Vagina (tissue), 2 donors: ENCODE data around the gene SRM. TPM values are rescaled to one million over a fixed set of nuclear protein-coding genes. Genes with fewer than 3 reads are reported as not detected.
"Not testable (repeated sequence)": the region's sequence is repeated elsewhere in the genome, so short reads cannot be mapped to it uniquely, and the experiment has no call there.

Experiments used
- DNase-seq, 2 donors: peaks; one replicate each; pipeline ENCODE4 v3.0.0-alpha.2; 2017; ENCODE audit errors: extremely low spot score in 2 of 2
- H3K27ac ChIP-seq: fragments of 200-600 bp; sonication (generic); one replicate; pipeline ENCODE4 v1.5.1; 2019
- H3K27me3 ChIP-seq: fragments of 200-600 bp; sonication (generic); one replicate; pipeline ENCODE4 v1.5.1; 2019
- H3K36me3 ChIP-seq, 2 donors: fragments of 200-600 bp; sonication (generic); one replicate each; pipeline ENCODE4 v1.5.1; 2017 to 2019
- H3K4me1 ChIP-seq: fragments of 200-600 bp; sonication (generic); one replicate; pipeline ENCODE4 v1.5.1; 2019
- H3K4me3 ChIP-seq, 2 donors: fragments of 200-600 bp; sonication (generic); 1 replicate in 1 of 2; 2 replicates in 1 of 2; pipeline ENCODE4 v1.5.1; 2016 to 2019
- H3K9me3 ChIP-seq: fragments of 200-600 bp; sonication (generic); one replicate; pipeline ENCODE4 v1.5.1; 2019
- POLR2A ChIP-seq, 2 donors: fragments of 450-650 bp; IDR thresholded peaks; one replicate each; pipeline ENCODE4 v1.6.1; 2017; ENCODE audit warnings: antibody characterized with exemption in 2 of 2, mild to moderate bottlenecking in 2 of 2, moderate library complexity in 2 of 2
- POLR2AphosphoS5 ChIP-seq, 2 donors: sonication (generic); formaldehyde crosslinking; IDR thresholded peaks; one replicate each; pipeline ENCODE4 v1.9.0; 2017; ENCODE audit warnings: antibody characterized with exemption in 2 of 2, mild to moderate bottlenecking in 2 of 2, low read depth in 1 of 2; ENCODE audit not compliant: insufficient read depth in 1 of 2
- intact Hi-C: fragments of 100-400 bp; cut with DNase I; formaldehyde crosslinking; loops from one replicate; pipeline ENCODE4 v1.15.1; 2023
- total RNA-seq: library from RNA; depleted of rRNA; stranded (reverse); fragments of >200 nt; gene quantifications from one replicate; pipeline ENCODE4 v1.2.3, GENCODE V29; 2016
- TF ChIP-seq, protein P1 (sequence below), 3 experiments: fragments of 450-650 bp in 2 of 3; fragments of 200-600 bp in 1 of 3; sonication (generic) in 1 of 3; IDR thresholded peaks; one replicate each; pipeline ENCODE4 v1.5.1; 2017 to 2019; ENCODE audit warnings: antibody characterized with exemption in 3 of 3, mild to moderate bottlenecking in 2 of 3, moderate library complexity in 2 of 3

Gene SRM
- total RNA-seq, 1 donor from 2014 or later: 68.0 TPM

GRCh38 chr1:11051781-11052511 is 7.9 kb downstream of the SRM start:
- no peak for TF ChIP-seq POLR2A (IDR thresholded peaks at IDR 0.05)
- no peak for TF ChIP-seq POLR2AphosphoS5 (IDR thresholded peaks at IDR 0.05; ENCODE audit: insufficient read depth in 1 of 2, low read depth in 1 of 2)
- TF ChIP-seq, protein P1, sequence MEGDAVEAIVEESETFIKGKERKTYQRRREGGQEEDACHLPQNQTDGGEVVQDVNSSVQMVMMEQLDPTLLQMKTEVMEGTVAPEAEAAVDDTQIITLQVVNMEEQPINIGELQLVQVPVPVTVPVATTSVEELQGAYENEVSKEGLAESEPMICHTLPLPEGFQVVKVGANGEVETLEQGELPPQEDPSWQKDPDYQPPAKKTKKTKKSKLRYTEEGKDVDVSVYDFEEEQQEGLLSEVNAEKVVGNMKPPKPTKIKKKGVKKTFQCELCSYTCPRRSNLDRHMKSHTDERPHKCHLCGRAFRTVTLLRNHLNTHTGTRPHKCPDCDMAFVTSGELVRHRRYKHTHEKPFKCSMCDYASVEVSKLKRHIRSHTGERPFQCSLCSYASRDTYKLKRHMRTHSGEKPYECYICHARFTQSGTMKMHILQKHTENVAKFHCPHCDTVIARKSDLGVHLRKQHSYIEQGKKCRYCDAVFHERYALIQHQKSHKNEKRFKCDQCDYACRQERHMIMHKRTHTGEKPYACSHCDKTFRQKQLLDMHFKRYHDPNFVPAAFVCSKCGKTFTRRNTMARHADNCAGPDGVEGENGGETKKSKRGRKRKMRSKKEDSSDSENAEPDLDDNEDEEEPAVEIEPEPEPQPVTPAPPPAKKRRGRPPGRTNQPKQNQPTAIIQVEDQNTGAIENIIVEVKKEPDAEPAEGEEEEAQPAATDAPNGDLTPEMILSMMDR (IDR thresholded peaks at IDR 0.05): no peak
- Histone ChIP-seq H3K27me3 (no peaks in the 10 kb centered on the region), H3K9me3 (no peaks in the 10 kb centered on the region), H3K4me3 (no peak overlapping the region), H3K4me1 (no peaks in the 10 kb centered on the region), H3K27ac (no peak overlapping the region), H3K36me3 (peaks cover 0 to 20% of the 10 kb centered on the region in 2 donors)
- intact Hi-C loops: no loop called here
- DNase-seq: no peak

GRCh38 chr1:11051121-11051520 is 8.7 kb downstream of the SRM start:
- H3K36me3 ChIP-seq: peaks cover 0 to 12% of the 10 kb centered on the region in 2 donors
- DNase-seq, H3K4me3 ChIP-seq, H3K27me3 ChIP-seq, H3K9me3 ChIP-seq, H3K4me1 ChIP-seq, H3K27ac ChIP-seq, intact Hi-C loops: not testable (repeated sequence)

- TF ChIP-seq, protein P1 (IDR thresholded peaks at IDR 0.05): no peak
- Histone ChIP-seq H3K27me3 (no peaks in the 10 kb centered on the region), H3K4me1 (no peaks in the 10 kb centered on the region)
These were observed 13.0 kb downstream of the SRM start, which contains the start of gene MASP2 for GRCh38 chr1:11046625-11047365. Gene MASP2, minus strand, starts transcription at chr1:11047239. Its CDS starts 32 bp downstream, at chr1:11047207.

GRCh38 chr1:11046270-11046566 is 13.6 kb downstream of the SRM start:
- Histone ChIP-seq H3K27ac (no peak overlapping the region), H3K4me1 (no peaks in the 10 kb centered on the region), H3K9me3 (no peaks in the 10 kb centered on the region), H3K4me3 (no peak overlapping the region), H3K36me3 (no peaks in the 10 kb centered on the region), H3K27me3 (no peaks in the 10 kb centered on the region)
- TF ChIP-seq POLR2AphosphoS5 (IDR thresholded peaks at IDR 0.05; ENCODE audit: insufficient read depth in 1 of 2, low read depth in 1 of 2): no peak
- TF ChIP-seq, protein P1 (IDR thresholded peaks at IDR 0.05): no peak
- DNase-seq: no peak
- intact Hi-C loops: no loop called here

More at GRCh38 chr1:11046625-11047365, 13.0 kb downstream of the SRM start, which contains the start of gene MASP2:
- DNase-seq: no peak
- H3K4me3 ChIP-seq: no peak within 1 kb of the TSS
- H3K27ac ChIP-seq: no peak within 1 kb of the TSS
- H3K9me3 ChIP-seq: no peaks in the 10 kb centered on the region
- no peaks in the 10 kb centered on the region for H3K36me3 ChIP-seq
- intact Hi-C loops: no loop called here

DNA sequence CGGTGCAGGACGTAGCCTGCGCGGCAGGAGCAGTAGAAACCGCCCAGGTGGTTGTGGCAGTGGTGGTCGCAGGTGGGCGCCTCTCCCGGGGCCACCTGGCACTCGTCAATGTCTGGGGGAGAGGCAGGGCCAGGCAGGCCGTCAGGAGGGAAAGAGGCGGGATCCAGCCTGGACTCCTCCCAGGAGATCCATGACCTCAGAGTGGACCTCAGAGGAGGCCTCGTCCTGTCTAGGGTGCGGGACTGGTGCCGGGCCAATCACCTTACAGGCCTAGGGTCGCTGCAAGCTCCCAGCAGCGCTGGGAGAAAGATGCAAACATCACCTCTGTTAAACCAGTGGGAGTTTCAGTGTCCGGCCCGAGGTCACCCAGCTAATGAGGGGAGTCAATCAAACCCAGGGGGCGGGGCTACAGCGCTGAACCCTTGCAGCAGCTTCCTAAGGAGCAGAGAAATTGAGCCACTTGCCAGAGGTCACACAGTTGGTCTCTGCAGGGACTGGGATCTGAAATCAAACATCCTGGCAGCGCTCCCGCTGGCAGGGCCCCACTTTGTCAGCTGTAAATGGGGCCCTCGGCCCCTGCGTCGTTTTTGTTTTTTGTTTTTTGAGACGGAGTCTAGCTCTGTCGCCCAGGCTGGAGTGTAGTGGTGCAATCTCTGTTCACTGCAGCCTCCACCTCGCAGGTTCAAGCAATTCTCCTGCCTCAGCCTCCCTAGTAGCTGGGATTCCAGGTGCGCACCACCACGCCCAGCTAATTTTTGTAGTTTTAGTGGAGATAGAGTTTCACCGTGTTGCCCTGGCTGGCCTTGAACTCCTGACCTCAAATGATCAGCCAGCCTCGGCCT is 14.2 kb downstream of the SRM start:
- no peaks in the 10 kb centered on the region for H3K4me1 ChIP-seq
- H3K9me3 ChIP-seq: no peaks in the 10 kb centered on the region
- no peaks in the 10 kb centered on the region for H3K36me3 ChIP-seq
- no peaks in the 10 kb centered on the region for H3K27me3 ChIP-seq
- intact Hi-C loops: no loop called here
- no peak overlapping the region for H3K4me3 ChIP-seq
- DNase-seq: no peak
- TF ChIP-seq, protein P1 (IDR thresholded peaks at IDR 0.05): no peak
- TF ChIP-seq POLR2A (IDR thresholded peaks at IDR 0.05): no peak
- TF ChIP-seq POLR2AphosphoS5 (IDR thresholded peaks at IDR 0.05; ENCODE audit: insufficient read depth in 1 of 2, low read depth in 1 of 2): no peak
- H3K27ac ChIP-seq: no peak overlapping the region
